Measurements from ENCODE around the gene NFE2L2. TPM values are rescaled to one million over a fixed set of nuclear protein-coding genes. Genes with fewer than 3 reads are reported as not detected.

Gene NFE2L2
- polyA plus RNA-seq, 1 of the 3 experiments (the other 2 are of a cell fraction), result 40.9 TPM

DNA sequence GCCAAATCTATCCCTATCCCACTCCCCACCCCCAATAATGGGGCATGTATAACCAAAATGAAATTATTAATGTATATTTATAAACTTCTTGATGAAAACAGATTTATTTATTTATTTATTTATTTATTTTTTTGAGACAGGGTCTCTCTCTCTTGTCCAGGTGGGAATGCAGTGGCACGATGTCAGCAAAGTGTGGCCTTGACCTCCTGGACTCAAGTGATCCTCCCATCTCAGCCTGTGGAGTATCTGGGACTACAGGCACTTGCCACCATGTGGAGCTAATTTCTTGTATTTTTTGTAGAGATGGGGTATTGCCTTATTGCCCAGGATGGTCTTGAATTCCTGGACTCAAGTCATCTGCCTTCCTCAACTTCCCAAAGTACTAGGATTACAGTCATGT is 79.9 kb downstream of the NFE2L2 start (continued):
- TF ChIP-seq, protein P1, sequence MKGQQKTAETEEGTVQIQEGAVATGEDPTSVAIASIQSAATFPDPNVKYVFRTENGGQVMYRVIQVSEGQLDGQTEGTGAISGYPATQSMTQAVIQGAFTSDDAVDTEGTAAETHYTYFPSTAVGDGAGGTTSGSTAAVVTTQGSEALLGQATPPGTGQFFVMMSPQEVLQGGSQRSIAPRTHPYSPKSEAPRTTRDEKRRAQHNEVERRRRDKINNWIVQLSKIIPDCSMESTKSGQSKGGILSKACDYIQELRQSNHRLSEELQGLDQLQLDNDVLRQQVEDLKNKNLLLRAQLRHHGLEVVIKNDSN (IDR thresholded peaks at IDR 0.05; ENCODE audit: borderline replicate concordance, low read depth), result no peak
- no peak for TF ChIP-seq SMC3 (IDR thresholded peaks at IDR 0.05; ENCODE audit: low read depth, low read length)
- no peak for TF ChIP-seq POLR2AphosphoS5 (IDR thresholded peaks at IDR 0.05; ENCODE audit: low read depth, low read length)
- TF ChIP-seq TAF1 (IDR thresholded peaks at IDR 0.05; ENCODE audit: borderline replicate concordance, low read depth, low read length), result no peak
- TF ChIP-seq CHD2 (IDR thresholded peaks at IDR 0.05; ENCODE audit: low read length, partially characterized antibody), result no peak
- TF ChIP-seq MAX (IDR thresholded peaks at IDR 0.05; ENCODE audit: low read depth), result no peak
- TF ChIP-seq TCF12 (IDR thresholded peaks at IDR 0.05), result no peak

GRCh38 chr2:177183860-177184259 is 80.7 kb downstream of the NFE2L2 start:
- Histone ChIP-seq H3K9me3 (no peaks in the 10 kb centered on the region), H3K4me2 (no peak overlapping the region), H3K4me1 (ENCODE audit: control insufficient read depth in 1 of 2, insufficient read depth in 2 of 2, low read depth in 1 of 2, low read length in 1 of 2) (no peaks in the 10 kb centered on the region), H3F3A (replicated peaks; ENCODE audit: insufficient read depth) (no peaks in the 10 kb centered on the region), H3K36me3 (replicated peaks in 1 of 2; ENCODE audit: control insufficient read depth in 1 of 2, insufficient read depth in 2 of 2, low read length in 1 of 2) (no peaks in the 10 kb centered on the region), H2AFZ (ENCODE audit: low read depth) (no peak overlapping the region), H3K9ac (no peak overlapping the region), H3K9me2 (no peaks in the 10 kb centered on the region), H3K4me3 (ENCODE audit: low read depth in 2 of 2, low read length in 1 of 2) (no peak overlapping the region), H3K79me2 (ENCODE audit: insufficient read depth) (no peaks in the 10 kb centered on the region), H4K20me1 (ENCODE audit: insufficient read depth) (no peaks in the 10 kb centered on the region), H3K27me3 (ENCODE audit: insufficient read depth) (no peaks in the 10 kb centered on the region), H3K27ac (ENCODE audit: low read depth in 2 of 2, low read length in 1 of 2) (no peak overlapping the region)
- no peak for DNase-seq
- TF ChIP-seq CHD2 (IDR thresholded peaks at IDR 0.05; ENCODE audit: low read length, partially characterized antibody) (no peak), TCF12 (IDR thresholded peaks at IDR 0.05) (no peak), RXRA (IDR thresholded peaks at IDR 0.05; ENCODE audit: borderline replicate concordance, low read depth) (no peak)
- POLR2A ChIA-PET, result no interaction called here
- CTCF ChIA-PET, result interaction anchor here (1.0 to 5.0 kb wide), 2 partner anchors 12 to 19 kb away, joined by 4 to 35 read pairs; no protein-coding TSS in a partner anchor

Small RNAs within 50 kb of the gene (small RNA-seq; reads per million reads assigned to genes)
- gene MIR3128, result 0 reads per million in 7 experiments
- gene MIR6512, result 0 to 1.1 (median 0) reads per million in 7 experiments
- 0 reads per million in 7 experiments for gene RF00019

Other genes with a start within 250 kb of the NFE2L2 start
- gene HNRNPA3, start 51.9 kb downstream of the NFE2L2 start, polyA plus RNA-seq (2012; rRNA removed), result 86.5 and 102 TPM in 2 replicates
- gene AGPS, start 128.0 kb upstream of the NFE2L2 start, polyA plus RNA-seq (2012; rRNA removed), result 9.8 and 10.9 TPM in 2 replicates